ENCODE results near the gene CTPS1. TPM values are rescaled to one million over a fixed set of nuclear protein-coding genes. Genes with fewer than 3 reads are reported as not detected.

Gene CTPS1
- total and polyA plus RNA-seq, 2 donors from 2014 or later, result 8.8 to 23.8 TPM

- Histone ChIP-seq H3K36me3 (ENCODE audit: control insufficient read depth in 2 of 3, insufficient read depth in 3 of 3, low read length in 3 of 3) (no peaks in the 10 kb centered on the region), H3K4me3 (ENCODE audit: low read length in 3 of 3) (no peak overlapping the region), H3K27me3 (ENCODE audit: control insufficient read depth, insufficient read depth, low read length) (no peaks in the 10 kb centered on the region), H3K4me1 (ENCODE audit: control insufficient read depth in 2 of 3, insufficient read depth in 2 of 3, low read depth in 1 of 3, low read length in 3 of 3) (no peaks in the 10 kb centered on the region), H3K27ac (ENCODE audit: low read depth in 2 of 2, low read length in 2 of 2) (no peak overlapping the region), H3K9ac (ENCODE audit: low read length in 3 of 3) (no peak overlapping the region), H3K9me3 (ENCODE audit: control insufficient read depth in 2 of 3, insufficient read depth in 1 of 3, low read length in 3 of 3) (no peaks in the 10 kb centered on the region)
- intact Hi-C loops (cut with DNase I), result no loop called here
- no peak for TF ChIP-seq CTCF (IDR thresholded peaks at IDR 0.05; ENCODE audit: borderline replicate concordance, extremely low read depth, insufficient read depth)
- DNase-seq (no peak), FAIRE-seq (no peak)
Observed at GRCh38 chr1:40938393-40938792, 41.1 kb upstream of the CTPS1 start.

- DNase-seq (no peak), FAIRE-seq (peak; percentile 29)
- intact Hi-C loops (cut with DNase I), result no loop called here
Observed at GRCh38 chr1:40939320-40940059, 40.0 kb upstream of the CTPS1 start.

GRCh38 chr1:40944326-40944725 is 35.2 kb upstream of the CTPS1 start:
- H3K27ac ChIP-seq (ENCODE audit: low read depth in 2 of 2, low read length in 2 of 2), result peak overlapping the region; percentile 71 to 89
- TF ChIP-seq CTCF (IDR thresholded peaks at IDR 0.05; ENCODE audit: borderline replicate concordance, extremely low read depth, insufficient read depth), result no peak

More at GRCh38 chr1:40939320-40940059, 40.0 kb upstream of the CTPS1 start:
- no peaks in the 10 kb centered on the region for H3K9me3 ChIP-seq (ENCODE audit: control insufficient read depth in 2 of 3, insufficient read depth in 1 of 3, low read length in 3 of 3)
- H3K9ac ChIP-seq (ENCODE audit: low read length in 3 of 3), result no peak overlapping the region
- no peak overlapping the region for H3K4me3 ChIP-seq (ENCODE audit: low read length in 3 of 3)
- H3K27ac ChIP-seq (ENCODE audit: low read depth in 2 of 2, low read length in 2 of 2), result peak overlapping the region in 1 of 2 donors; percentile 32
- no peaks in the 10 kb centered on the region for H3K27me3 ChIP-seq (ENCODE audit: control insufficient read depth, insufficient read depth, low read length)
- no peaks in the 10 kb centered on the region for H3K36me3 ChIP-seq (ENCODE audit: control insufficient read depth in 2 of 3, insufficient read depth in 3 of 3, low read length in 3 of 3)
- peaks cover 0 to 6% (median 4%) of the 10 kb centered on the region in 3 donors for H3K4me1 ChIP-seq (ENCODE audit: control insufficient read depth in 2 of 3, insufficient read depth in 2 of 3, low read depth in 1 of 3, low read length in 3 of 3)
- no peak for TF ChIP-seq CTCF (IDR thresholded peaks at IDR 0.05; ENCODE audit: borderline replicate concordance, extremely low read depth, insufficient read depth)

More at GRCh38 chr1:40944326-40944725, 35.2 kb upstream of the CTPS1 start:
- Histone ChIP-seq H3K4me3 (ENCODE audit: low read length in 3 of 3) (peak overlapping the region in 1 of 3 donors; percentile 21), H3K36me3 (ENCODE audit: control insufficient read depth in 2 of 3, insufficient read depth in 3 of 3, low read length in 3 of 3) (no peaks in the 10 kb centered on the region), H3K27me3 (ENCODE audit: control insufficient read depth, insufficient read depth, low read length) (no peaks in the 10 kb centered on the region), H3K9me3 (ENCODE audit: control insufficient read depth in 2 of 3, insufficient read depth in 1 of 3, low read length in 3 of 3) (no peaks in the 10 kb centered on the region), H3K9ac (ENCODE audit: low read length in 3 of 3) (peak overlapping the region in 1 of 3 donors; percentile 58), H3K4me1 (ENCODE audit: control insufficient read depth in 2 of 3, insufficient read depth in 2 of 3, low read depth in 1 of 3, low read length in 3 of 3) (peaks cover 0 to 10% (median 9%) of the 10 kb centered on the region in 3 donors)
- intact Hi-C loops (cut with DNase I), result no loop called here
- peak in 1 of 5 donors; percentile 23 for DNase-seq
- no peak for FAIRE-seq

Data from kidney (tissue), 14 donors.